HS-27A (cell line): ENCODE data around the gene GRAMD1B.
"Not testable (repeated sequence)": the region's sequence is repeated elsewhere in the genome, so short reads cannot be mapped to it uniquely, and the experiment has no call there.

Experiments
- DNase-seq: peaks from one replicate; pipeline ENCODE4 v3.0.0-alpha.2; 2012; ENCODE audit warnings: low read depth, missing footprints

Gene GRAMD1B

DNA sequence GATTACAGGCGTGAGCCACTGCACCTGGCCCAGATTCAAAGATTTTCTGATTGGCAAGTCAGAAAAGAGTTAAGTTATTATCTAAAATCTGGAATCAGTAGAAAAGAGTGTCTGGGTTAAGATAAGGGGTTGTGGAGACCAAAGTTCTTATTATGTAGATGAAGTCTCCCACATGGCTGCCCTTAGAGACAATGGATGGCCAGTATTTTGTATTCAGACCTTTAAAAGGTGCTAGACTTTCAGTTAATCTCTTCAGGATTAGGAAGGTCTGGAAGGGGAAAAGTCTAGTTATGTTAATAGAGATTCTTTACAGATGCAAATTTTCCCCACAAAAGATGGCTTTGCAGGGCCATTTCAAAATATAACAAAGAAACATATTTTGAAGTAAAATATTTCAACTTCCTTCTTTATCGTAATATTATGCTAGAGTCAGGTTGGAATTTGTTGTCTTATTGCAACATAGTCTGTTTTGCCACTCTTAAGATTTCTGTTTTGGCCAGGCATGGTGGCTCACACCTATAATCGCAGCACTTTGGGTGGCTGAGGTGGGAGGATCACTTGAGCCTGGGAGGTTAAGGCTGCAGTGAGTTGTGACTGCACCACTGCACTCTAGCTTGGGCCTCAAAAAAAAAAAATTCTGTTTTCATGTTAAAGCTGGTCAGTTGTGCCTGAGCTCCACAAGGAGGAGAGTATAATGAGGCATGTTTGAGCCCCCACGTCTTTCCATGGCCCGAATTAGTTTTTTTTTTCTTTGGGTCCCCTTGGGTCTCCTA, 14.0 kb downstream of the GRAMD1B start:
- no peak for DNase-seq

DNA sequence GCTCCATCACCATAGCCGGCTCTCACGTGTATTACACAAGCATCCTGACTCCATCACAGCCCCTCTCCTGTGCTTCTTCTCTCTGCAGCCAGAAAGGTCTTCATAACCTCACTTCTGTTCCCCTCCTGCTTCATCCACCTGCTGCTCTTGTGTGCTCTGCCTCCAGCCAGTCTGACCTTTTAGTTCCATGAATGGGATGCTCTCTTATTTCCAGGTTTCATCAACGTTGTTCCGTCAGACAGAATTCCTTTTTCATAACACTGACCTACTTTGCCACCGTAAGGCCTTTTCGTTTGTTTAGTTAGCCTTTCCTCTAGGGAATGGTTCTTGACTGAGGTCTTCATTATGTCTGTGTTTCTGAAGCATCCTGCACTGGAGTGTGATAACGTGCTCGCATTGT, 18.8 kb downstream of the GRAMD1B start:
- DNase-seq = no peak

DNA sequence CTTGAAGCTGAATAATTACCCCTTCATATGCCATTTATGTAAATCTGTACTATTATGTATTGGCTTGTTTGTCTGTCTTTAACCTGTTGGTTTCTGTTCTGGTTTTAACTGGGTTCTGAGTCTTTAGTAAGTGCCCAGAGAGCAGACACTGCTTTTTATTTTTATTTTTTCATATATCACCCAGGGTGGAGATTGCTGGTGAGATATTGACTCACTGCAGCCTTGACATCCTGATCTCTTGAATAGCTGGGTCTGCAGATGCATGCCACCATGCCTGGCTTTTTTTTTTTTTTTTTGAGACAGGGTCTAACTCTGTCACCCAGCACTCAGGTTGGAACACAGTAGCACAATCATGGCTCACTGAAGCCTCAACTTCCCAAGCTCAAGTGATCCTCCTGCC, 19.4 kb downstream of the GRAMD1B start:
- DNase-seq = no peak

DNA sequence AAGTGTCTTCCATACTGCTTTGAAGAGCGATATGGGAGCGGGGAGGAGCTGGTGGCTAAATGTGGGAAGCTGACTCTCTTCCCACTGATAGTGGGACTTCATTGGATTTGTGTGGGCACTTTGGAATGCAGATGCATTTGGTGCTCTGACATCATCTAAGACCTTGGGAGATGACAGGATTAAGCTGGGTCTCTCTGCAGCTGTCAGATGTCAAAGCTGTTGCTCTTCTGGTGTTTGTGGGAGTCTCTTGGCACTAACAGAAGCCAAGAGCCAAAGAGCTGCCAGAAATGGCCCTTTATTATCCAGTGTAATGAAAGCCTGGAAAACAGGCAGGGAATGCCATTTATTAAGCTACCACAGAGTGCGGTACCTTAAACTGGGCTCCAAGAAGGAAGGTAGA, 20.6 kb downstream of the GRAMD1B start:
- no peak for DNase-seq

DNA sequence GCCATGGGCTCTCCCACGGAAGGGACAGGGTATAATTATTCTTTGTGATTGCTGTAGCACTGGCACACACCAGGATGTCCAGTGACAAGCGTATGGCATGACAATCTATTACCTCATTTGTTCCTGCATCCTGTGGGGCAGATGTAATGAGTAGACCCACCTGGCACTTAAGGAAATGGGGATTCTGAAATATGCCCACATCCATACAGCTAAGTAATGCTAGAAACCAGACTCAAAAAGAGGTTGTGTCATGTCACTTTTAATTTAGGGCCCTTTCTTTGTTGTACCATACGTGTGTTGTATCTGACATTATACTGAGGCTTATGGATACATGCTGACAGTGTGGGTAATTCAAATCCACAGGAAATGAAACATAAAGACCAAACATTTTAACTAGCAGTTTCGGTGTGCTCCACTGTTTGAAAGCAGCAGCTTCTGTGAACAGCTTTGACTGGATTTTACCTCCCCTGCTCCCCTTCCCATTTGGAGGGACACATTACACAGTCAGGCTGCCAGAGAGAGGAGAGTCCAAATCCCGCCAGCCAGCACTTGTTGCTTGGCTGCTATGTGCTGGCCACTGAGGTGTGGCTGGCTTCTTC, 21.2 kb downstream of the GRAMD1B start:
- no peak for DNase-seq

DNA sequence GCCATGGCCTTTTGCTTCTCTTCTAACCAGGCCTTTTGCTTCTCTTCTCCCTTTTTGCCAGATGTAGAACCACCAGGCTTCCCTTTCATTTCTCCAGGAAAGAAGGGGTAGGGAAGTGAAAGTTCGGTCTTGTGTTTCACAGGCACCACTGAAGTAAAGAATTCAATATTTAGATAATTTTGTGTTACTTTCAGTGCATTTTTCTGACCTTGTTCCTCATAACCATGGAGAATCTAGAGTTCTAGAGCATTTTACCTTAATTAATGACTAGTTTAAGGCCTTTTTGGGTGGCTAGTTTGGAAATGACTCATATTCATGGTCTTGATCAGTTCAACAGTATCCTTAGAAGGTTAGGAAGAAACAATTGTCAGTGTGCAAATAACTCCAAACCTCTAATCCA, 22.7 kb downstream of the GRAMD1B start:
- DNase-seq = no peak

DNA sequence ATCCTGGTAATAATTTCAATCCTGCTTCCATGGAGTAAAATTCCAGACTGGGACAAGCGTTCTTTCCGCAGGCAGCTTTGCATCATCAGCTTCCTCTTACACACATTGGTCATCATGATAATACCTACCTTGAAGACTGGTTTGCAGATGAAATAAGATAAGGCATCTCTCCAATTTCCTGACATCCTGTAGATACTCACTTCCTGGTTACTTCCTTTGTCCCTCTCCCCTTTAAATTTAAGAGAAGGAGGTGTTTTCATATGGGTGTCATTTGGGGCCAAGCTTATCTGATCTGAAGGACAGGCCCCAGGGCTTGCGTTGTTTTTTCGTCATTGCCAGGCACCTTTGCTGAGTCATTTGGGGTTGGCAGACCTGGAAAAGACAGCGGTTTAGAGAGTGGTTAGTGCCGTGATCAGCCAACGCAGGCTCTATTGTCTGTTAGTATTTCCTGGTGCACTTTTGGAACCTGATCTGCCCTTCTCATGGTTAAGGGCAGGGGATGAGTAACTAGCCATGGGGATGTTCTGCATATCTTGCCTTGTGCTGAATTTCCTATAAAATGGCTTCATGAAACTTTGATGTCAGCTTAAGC, 24.1 kb downstream of the GRAMD1B start:
- DNase-seq = no peak

DNA sequence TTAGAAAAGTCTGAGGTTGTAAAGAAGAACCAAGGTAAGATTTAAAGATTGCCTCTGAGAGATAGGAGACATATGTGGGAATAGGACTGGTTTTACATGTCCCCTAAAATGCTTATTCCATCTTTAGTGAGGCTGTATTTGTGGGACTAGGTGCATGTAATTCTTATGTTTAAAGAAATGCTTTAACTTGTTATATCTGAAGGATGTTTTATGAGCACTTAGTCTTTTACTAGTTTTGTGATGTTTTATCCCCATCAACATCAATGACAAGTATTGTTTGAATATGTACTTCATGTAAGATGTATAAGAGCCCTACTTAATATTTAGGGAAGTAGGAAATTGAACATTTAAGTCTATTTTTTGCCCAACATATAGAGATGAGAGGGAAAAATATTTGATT, 24.7 kb downstream of the GRAMD1B start:
- DNase-seq = no peak

DNA sequence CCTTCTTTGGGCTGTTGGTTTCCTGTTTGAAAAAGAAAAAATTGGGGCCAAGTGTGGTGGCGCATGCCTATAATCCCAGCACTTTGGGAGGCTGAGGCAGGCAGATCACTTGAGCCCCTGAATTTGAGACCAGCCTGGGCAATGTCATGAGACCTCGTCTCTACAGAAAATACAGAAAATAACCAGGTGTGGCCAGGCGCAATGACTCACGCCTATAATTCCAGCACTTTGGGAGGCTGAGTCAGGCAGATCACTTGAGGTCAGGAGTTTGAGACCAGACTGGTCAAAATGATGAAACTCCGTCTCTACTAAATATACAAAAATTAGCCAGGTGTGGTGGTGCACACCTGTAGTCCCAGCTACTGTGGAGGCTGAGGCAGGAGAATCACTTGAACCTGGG, 26.4 kb downstream of the GRAMD1B start:
- not testable (repeated sequence) for DNase-seq

DNA sequence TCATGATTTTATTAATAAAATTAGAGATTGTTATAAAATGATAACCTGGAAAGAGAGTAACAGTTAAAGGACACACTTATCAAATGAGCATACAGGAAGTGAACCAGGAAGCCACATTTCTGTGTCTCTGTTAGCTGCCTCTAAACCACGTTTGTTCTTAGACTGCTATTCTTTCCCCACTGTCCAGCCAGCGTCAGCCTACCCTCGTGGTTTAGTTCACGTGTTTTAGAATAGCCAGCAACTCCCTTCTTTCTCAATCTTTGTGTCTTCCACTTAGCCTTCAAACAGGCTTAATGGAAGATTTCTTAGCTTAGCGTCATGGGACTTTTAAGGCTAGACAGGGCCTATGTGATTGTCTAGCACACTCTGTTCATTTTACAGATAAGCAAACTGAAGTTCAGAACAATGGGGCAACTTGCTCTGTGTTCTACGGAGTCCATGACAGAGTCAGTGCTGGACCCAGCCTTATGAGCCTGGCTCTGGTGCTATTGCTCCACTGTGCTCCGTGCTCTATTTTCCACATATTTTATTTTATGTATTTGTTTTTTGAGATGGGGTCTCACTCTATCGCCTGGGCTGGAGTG, 27.2 kb downstream of the GRAMD1B start:
- DNase-seq = no peak

DNA sequence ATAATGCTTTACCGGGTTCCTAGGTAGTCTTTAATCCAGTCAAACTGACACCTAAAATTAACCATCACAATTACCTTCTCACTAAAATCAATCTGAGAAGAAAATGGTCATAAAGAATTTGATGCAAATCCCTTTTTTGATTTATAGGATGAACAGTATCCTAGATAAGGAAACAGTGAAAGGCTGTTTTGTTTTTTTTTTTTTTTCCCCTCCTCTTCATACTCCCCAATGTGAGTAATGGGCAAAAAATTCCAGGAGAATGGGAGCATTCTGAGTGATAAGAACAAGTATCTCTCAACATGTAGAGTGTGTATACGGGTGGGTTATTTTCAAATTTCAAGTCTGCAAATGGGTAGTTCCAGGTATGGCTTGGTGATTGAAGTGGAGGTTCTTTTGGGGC, 28.4 kb downstream of the GRAMD1B start:
- DNase-seq = no peak

DNA sequence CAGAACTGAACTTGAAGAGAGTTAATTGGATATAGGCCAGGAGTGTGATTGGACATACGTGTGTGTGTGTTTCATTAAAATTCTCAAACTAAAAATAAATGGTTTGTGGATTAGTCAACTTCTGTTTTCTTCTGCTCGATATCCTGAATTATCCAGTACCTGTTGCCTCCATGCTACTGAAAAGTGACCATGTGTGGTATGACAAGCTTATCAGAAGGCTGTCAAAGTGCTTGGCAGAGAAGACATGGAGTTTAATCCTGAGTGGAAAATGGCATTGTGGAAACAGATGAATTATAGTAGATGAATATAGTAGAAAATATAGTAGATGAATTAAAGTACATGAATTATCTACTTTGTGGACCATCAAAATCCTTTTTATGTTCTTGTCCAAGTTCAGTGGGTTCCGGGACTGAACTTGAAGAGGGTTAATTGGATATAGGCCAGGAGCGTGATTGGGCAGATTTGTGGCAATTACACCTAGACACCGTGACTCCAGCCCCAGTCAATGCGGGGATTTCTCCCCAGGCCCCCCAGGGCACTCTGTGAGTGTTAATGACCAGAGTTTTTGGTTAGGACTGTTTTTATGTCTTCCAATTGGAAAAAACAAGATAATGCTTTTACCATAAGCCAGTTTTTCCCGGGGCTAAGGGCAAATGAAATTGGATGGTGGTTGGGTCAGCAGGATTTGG, 30.1 kb downstream of the GRAMD1B start:
- no peak for DNase-seq

DNA sequence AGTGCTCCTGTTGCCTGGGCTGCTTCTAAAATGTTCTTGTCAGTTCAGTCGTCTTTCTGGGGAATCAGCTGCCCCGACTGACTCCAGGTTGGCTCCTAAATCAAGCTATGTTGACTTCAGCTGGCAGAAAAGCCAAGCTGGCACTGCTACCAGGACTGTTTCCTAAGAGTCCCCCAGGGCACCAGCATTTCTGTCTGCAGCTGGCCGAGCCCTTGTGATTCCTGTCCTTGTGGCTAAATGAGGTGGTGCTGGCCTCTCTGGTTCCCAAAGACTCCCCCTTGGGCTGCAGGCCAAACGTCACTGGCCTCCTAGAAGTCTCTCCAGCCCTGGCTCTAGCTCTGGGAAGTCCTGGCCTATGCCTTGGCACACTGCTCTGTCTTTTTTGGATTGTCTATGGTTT, 31.1 kb downstream of the GRAMD1B start:
- DNase-seq = no peak

DNA sequence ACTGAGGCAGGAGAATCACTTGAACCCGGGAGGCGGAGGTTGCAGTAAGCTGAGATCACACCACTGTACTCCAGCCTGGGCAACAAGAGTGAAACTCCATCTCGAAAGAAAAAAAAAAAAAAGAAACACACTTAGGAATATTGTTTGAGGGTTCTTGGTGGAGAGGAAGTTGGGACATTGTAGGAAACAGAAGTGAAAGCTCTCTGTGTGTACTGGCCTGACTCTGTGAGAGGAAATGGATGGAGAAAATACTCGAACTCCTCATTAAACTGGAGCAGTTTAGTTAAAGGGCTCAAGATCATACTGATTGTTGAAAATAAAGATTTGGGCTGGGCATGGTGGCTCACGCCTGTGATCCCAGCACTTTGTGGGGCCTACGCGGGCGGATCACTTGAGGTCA, 35.6 kb downstream of the GRAMD1B start:
- not testable (repeated sequence) for DNase-seq

DNA sequence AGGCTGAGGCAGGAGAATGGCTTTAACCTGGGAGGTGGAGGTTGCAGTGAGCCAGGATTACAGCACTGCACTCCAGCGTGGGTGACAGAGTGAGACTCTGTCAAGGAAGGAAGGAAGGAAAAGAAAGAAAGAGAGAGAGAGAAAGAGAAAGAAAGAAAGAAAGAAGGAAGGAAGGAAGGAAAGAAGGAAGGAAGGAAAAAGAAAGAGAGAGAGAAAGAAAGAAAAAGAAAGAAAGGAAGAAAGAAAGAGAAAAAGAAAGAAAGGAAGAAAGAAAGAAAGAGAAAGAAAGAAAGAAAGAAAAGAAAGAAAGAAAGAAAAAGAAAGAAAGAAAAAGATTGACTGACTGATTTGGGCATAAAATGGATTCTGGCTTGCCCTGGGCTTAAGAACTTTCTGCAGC, 36.1 kb downstream of the GRAMD1B start:
- not testable (repeated sequence) for DNase-seq

DNA sequence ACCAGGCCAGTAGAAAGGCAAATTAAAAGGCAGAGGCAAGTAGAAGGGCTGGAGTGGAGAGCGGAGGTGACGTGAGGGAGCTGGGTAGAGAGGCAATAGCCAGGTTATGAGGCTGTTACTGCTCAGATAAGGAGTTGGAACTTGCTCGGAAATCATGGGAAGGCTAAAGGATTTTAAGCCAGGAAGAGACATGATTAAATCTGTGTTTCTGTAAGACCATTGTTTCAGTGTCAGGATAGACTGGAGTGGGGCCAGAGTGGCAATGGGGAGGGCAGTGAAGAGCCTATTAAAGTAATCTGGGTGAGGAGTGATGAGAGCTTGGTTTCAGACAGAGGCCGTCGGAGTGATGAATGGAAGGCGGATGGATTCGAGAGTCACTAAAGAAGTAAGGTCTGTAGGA, 39.0 kb downstream of the GRAMD1B start:
- DNase-seq = no peak

DNA sequence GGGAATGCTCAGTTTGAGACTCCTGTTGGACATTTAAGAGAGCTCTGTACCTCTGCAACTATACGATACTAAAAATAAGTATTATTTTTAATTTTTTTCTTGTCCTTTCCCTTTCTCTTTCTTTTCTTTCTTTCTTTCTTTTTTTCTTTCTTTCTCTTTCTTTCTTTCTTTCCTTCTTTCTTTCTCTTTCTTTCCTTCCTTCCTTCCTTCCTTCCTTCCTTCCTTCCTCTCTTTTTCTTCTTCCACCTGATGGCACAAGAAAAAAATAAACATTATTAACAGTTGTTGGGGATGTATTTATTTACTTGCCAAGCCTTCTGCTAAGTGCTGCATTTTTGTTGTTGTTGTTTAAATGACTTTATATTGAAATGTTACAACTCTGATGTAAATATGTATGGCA, 39.5 kb downstream of the GRAMD1B start:
- DNase-seq = no peak

DNA sequence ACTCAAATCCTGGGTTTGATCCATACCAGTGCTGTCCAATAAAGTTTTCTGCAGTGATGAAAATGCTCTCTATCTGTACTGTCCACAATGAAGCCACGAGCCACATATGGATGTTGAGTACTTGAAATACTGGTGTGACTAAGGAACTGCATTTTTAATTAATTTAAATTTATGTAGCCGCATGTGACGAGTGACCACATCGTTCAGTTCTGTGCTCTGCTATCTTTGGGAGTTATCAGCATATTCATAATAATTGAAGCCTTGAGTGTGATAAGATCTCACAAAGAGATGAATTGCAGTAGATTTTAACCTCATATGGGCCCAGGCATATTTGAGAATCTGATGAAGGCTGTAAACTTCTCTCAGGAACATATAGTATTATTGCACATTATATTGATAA, 40.8 kb downstream of the GRAMD1B start:
- DNase-seq = no peak

DNA sequence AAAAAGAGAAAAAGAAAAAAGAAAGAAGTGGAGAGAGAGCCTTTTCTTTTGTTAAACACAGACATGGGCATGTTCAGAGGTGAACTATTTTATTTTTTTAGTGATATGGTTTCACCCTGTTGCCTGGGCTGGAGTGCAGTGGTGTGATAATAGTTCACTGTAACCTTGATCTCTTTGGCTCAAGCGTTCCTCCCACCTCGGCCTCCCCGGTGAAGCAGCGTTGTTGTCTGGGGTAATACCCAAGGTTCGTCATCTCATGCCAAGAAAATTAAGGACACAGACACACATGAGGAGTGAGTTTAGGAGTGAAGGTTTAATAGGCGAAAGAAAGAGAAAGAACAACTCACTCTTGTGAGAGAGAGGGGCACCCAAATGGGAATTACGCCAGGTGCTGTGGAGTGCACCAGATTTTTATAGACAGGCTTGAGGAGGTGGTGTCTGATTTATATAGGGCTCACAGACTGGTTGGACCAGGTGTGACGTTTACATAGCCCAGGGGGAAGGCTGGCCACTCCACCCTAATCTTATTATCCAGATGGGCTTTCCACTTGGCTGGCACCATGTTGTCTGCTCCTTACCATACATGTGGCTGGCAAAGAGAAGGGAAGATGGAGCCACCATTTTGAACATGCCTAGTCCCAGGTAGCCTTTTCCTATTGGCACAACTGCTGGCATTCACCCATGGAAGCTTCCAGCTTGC, 42.3 kb downstream of the GRAMD1B start:
- DNase-seq = no peak

DNA sequence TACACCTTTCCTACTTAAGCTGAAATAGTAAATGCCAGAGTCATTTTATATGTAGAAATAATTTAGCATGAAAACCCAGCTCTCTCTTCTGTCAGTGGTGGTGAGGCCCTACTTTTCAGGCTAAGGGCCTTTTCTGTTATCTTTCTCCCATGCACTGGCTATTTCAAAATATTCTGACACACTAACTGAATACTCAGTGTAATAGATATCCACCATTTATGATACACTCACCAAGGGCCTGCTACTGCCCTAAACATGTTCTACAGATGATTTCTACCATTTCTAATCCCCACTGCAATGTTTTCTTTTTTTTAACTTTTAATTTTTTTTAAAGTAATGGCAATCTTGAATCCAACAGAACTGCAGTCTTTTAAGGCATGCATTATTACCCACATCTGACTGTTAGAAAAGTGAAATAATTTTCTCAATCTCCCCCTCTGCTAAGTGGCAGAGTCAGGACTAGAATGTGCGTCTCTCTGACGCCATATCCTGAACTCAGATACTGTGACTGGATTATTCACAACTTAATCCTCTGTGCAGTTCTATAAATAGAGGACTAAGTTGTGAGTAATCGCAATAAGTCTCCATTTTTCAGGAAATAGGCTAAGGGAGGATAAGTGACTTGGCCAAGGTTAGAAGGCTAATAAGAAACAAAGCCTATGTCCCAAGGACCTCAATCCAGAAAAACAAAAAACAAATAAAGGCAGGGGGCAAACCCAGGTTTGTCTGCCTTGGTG, 44.0 kb downstream of the GRAMD1B start:
- no peak for DNase-seq

DNA sequence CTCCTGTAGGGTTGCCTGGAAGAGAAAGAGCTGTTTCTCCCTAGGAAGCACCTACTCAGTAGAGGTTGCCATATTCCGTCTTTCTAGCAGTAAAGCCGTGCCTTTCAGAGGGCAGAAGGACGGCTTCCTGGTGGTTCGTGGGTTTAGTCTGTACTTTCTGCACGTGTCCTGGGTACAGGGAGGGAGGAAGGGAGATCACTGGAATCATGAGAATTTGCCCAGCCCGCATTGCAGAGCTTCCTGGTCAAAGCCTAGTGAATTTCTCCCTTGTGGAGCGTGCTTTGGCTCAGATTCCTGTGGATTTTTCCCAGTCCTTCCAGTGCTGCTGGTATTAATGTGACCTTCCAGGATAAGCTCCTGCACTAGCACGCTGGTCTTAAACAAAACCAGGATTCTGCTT, 44.9 kb downstream of the GRAMD1B start:
- DNase-seq = no peak
